ENCODE results near the gene COLEC12.

Gene COLEC12

DNA sequence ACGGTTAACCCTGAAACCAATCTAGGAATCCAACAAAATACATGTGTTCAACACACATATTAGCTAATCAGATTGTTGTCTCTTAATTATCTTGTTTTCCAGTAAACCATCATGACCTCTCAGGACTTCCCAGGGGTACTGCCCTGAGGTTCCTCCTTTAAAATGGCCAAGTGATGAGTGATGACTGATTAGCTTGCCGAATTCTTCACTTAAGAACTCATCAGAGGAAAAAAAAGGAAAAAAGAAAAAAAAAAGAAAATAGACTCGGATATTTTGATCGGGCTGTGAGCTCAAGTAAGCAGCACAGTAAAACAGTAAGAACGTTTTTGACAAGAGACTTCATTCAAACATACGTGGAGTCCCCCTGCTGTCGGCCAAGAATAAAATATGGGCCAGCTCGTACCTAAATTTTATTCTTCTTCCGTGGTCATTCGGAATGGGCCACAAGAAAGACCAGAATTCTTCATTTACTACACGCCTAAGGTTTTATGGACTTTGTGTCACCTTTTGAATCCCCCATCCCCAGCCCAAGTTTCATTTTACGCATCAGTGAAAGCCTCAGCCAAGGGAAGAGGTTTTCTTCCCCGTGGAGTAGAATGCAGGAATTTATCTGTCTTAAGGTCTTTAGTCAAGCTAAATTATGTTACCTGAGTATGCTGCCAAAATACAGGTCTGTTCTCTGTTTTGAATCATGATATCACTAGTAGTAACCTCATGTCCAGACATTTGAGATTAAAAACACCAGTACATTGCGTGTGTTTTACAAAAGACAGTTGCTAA lies 40.5 kb downstream of the COLEC12 start:
- TF ChIP-seq CTCF (IDR thresholded peaks at IDR 0.05) = no peak

GRCh38 chr18:457521-458412 lies 42.7 kb downstream of the COLEC12 start:
- TF ChIP-seq CTCF (IDR thresholded peaks at IDR 0.05) = no peak

- TF ChIP-seq CTCF (IDR thresholded peaks at IDR 0.05) = no peak
Observed at GRCh38 chr18:457140-457519, 43.4 kb downstream of the COLEC12 start.

DNA sequence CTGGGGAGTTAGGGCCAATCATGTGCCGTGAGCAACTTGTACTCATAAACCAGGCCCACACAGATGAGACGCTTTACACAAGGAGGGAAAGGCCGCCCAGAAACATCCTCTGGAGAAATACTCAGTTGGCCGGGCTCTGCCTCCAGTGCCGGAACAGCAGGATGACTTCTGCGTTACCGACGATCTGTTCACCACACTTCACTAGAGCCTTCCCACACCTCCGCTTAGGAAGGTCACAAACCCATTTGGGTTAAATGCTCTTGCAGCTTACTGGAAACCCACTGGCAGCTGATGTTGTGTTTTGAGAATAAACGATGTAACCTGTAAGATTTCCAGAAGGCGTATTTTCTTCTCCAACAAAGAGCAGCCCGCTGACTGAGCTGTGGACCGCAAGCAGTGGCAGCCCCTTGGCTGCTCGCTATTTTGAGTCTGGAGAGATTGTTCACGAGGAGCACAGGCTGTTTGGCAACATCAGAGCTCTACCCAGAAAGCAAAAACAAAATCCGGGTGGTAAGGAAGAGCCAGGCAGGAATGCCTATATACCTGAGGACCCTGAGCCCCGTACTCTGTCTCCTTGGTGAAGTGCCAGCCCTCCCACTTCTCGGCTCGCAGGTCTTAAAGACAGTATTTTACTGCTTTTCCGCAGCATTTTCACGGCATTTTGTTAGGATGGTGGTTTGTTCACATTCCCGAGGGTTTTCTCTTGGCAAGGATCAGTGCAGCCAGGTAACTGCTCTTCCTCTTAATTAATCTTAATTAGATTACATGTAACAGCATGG lies 44.0 kb downstream of the COLEC12 start:
- no peak for TF ChIP-seq CTCF (IDR thresholded peaks at IDR 0.05)

DNA sequence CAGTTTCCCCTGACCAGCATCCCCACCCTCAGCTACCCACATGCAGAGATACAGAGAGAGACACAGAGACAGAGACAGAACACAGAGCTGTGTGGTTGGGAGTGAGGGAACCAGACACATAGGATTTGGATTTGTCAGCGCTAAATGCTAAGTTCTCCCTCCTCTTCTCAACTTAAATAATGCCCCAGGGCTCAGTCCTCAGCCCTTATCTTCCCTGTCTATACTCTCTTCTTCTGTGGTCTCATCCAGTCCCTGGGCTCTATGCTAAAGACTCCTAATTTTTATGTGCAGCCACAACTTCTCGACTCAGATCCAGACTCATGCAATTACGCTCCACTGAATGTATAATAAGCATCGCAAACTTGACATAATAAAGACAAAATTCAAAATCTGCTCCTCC lies 47.1 kb downstream of the COLEC12 start:
- TF ChIP-seq CTCF (IDR thresholded peaks at IDR 0.05) = no peak

GRCh38 chr18:452816-453215 lies 47.7 kb downstream of the COLEC12 start:
- TF ChIP-seq CTCF (IDR thresholded peaks at IDR 0.05) = no peak

- no peak; the same call in 1 of the 2 replicates for TF ChIP-seq CTCF (IDR thresholded peaks at IDR 0.05)
Observed at GRCh38 chr18:449374-449773, 51.1 kb downstream of the COLEC12 start.

All from LNCAP (cell line).